Type B pancreatic cell (in vitro differentiated cells): ENCODE data around the gene TMEM154. TPM values are rescaled to one million over a fixed set of nuclear protein-coding genes. Genes with fewer than 3 reads are reported as not detected.

Experiments
- DNase-seq: peaks from one replicate; pipeline ENCODE4 v3.0.0; 2021; ENCODE audit warnings: mixed read lengths; ENCODE audit not compliant: unreplicated experiment; ENCODE audit errors: extremely low spot score
- H3K27ac Mint-ChIP-seq: 2 replicates; pipeline ENCODE4 v1.8.0; 2021; ENCODE audit warnings: mild to moderate bottlenecking, mixed read lengths
- H3K27me3 Mint-ChIP-seq: 2 replicates; pipeline ENCODE4 v1.8.0; 2021; ENCODE audit warnings: mixed read lengths
- H3K36me3 Mint-ChIP-seq: 2 replicates; pipeline ENCODE4 v1.8.0; 2021; ENCODE audit warnings: mixed read lengths
- H3K4me1 Mint-ChIP-seq: one replicate; pipeline ENCODE4 v1.8.0; 2021; ENCODE audit warnings: mixed read lengths; ENCODE audit not compliant: unreplicated experiment
- H3K4me3 Mint-ChIP-seq: 2 replicates; pipeline ENCODE4 v1.8.0; 2021; ENCODE audit warnings: mild to moderate bottlenecking, mixed read lengths
- H3K9me3 Mint-ChIP-seq: 2 replicates; pipeline ENCODE4 v1.8.0; 2021; ENCODE audit warnings: mixed read lengths
- long read RNA-seq: library from polyadenylated mRNA; unstranded; transcript quantifications from one replicate; pipeline ENCODE4 v2.0.0, GENCODE V29; 2020
- total RNA-seq: library from RNA; stranded (reverse); gene quantifications from 2 replicates; pipeline ENCODE4 v1.2.1, GENCODE V29; 2021; ENCODE audit warnings: low replicate concordance
- TF ChIP-seq, protein P1 (sequence below): fragments of 200-600 bp; sonication (generic); conservative IDR thresholded peaks from 2 replicates; pipeline ENCODE4 v1.5.0; 2021; ENCODE audit warnings: antibody characterized with exemption, mild to moderate bottlenecking

The TMEM154 gene, protein sequence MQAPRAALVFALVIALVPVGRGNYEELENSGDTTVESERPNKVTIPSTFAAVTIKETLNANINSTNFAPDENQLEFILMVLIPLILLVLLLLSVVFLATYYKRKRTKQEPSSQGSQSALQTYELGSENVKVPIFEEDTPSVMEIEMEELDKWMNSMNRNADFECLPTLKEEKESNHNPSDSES
- total RNA-seq: 11.1 and 70.9 TPM in 2 replicates
- long read RNA-seq, full-length matches to known transcripts: 144 of 197 reads
- long read RNA-seq, partial matches to known transcripts: 13 of 197 reads
- long read RNA-seq, other reads (novel, unspliced or antisense): 40 of 197 reads

DNA sequence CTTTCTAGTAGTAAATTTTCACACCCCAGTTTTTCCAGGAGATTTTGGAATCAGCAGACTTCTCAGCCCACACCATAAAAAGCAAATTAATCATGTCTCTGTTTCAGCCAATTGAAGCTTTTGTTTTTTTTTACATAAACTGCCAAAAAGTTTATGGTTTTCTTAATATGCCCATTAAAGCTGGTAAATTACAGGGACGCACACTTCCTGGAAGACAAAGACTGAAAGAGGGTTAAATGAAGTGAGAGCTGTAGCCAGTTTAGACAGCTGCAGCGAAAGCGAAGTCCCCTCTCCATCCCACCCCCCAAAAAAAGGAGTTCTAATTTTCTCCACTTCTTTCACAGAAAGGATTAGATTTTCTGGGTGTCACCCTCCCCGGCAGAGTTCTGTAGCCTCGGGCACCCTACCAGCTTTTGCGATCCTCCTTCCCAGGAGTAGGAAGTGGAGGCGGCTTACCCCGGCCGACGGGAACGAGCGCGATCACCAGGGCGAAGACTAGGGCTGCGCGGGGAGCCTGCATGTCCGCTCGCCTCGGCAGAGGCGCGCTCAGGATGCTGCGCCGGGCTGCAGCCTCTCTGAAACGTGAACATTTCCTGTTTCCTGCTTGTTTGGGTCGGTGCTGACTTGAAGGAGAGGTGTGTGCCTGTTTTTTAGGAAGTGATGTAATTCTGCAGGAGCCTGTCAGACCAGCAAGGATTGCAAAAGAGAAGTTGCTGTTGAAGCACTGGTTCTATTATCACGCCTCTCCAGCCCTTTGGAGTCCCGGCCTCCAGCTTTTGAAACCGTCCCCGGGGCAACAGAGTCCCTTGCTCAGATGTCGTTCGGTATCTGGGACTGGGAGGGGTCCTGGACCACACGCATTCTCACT, at the start of gene TMEM154:
TMEM154 (minus strand) TSS at position 584 of the 868 bp plus-strand sequence; CDS start at position 520, 64 bp downstream.
- no peaks in the 10 kb centered on the region for H3K9me3 Mint-ChIP-seq
- H3K27me3 Mint-ChIP-seq: peaks cover 18% of the 10 kb centered on the region
- H3K4me1 Mint-ChIP-seq: peaks cover 17% of the 10 kb centered on the region
- TF ChIP-seq, protein P1, sequence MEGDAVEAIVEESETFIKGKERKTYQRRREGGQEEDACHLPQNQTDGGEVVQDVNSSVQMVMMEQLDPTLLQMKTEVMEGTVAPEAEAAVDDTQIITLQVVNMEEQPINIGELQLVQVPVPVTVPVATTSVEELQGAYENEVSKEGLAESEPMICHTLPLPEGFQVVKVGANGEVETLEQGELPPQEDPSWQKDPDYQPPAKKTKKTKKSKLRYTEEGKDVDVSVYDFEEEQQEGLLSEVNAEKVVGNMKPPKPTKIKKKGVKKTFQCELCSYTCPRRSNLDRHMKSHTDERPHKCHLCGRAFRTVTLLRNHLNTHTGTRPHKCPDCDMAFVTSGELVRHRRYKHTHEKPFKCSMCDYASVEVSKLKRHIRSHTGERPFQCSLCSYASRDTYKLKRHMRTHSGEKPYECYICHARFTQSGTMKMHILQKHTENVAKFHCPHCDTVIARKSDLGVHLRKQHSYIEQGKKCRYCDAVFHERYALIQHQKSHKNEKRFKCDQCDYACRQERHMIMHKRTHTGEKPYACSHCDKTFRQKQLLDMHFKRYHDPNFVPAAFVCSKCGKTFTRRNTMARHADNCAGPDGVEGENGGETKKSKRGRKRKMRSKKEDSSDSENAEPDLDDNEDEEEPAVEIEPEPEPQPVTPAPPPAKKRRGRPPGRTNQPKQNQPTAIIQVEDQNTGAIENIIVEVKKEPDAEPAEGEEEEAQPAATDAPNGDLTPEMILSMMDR: no peak
- DNase-seq: peak; percentile 78
- H3K4me3 Mint-ChIP-seq: peak within 1 kb of the TSS; percentile 91
- H3K36me3 Mint-ChIP-seq: no peaks in the 10 kb centered on the region
- peak within 1 kb of the TSS; percentile 90 for H3K27ac Mint-ChIP-seq

DNA sequence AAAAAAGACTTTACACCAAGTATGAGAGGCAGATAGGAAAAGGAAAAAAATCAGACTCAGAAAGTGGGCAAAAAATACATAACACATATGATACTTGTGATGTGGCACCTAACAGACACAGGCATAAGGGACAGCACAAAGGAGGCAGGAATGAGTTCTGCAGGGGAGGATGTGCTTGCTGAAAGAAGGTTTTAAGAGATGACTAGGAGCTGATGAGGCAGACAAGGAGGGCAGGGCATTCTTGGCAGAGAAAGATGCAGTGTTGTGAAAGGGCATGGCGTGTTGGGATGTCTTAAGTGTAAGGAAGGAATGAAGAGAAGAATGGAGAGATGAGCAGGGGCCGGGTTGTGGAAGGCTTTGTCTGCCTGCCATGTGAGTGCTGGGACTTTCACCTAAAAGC, 49.7 kb upstream of the TMEM154 start:
- no peaks in the 10 kb centered on the region for H3K4me1 Mint-ChIP-seq
- H3K4me3 Mint-ChIP-seq: no peak overlapping the region
- H3K9me3 Mint-ChIP-seq: no peaks in the 10 kb centered on the region
- no peak for DNase-seq
- H3K36me3 Mint-ChIP-seq: no peaks in the 10 kb centered on the region
- TF ChIP-seq, protein P1: no peak
- H3K27ac Mint-ChIP-seq: no peak overlapping the region
- no peaks in the 10 kb centered on the region for H3K27me3 Mint-ChIP-seq

DNA sequence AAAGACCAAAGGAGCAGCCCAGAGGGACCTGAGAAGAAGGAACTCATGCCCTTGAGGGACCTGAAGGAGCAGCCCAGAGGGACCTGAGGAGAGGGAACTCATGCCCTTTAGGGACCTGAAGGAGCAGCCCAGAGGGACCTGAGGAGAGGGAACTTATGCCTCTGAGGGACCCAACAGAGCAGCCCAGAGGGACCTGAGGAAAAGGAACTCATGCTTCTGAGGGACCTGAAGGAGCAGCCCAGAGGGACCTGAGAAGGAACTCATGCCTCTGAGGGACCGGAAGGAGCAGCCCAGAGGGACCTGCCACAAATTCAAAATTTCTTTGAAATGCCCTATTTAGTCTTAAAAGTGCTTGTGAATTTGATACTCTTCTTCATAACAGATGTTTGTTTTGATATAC, 48.5 kb upstream of the TMEM154 start:
- H3K4me3 Mint-ChIP-seq: no peak overlapping the region
- TF ChIP-seq, protein P1: no peak
- no peaks in the 10 kb centered on the region for H3K36me3 Mint-ChIP-seq
- no peak overlapping the region for H3K27ac Mint-ChIP-seq
- no peaks in the 10 kb centered on the region for H3K4me1 Mint-ChIP-seq
- H3K9me3 Mint-ChIP-seq: no peaks in the 10 kb centered on the region
- H3K27me3 Mint-ChIP-seq: no peaks in the 10 kb centered on the region
- DNase-seq: no peak

DNA sequence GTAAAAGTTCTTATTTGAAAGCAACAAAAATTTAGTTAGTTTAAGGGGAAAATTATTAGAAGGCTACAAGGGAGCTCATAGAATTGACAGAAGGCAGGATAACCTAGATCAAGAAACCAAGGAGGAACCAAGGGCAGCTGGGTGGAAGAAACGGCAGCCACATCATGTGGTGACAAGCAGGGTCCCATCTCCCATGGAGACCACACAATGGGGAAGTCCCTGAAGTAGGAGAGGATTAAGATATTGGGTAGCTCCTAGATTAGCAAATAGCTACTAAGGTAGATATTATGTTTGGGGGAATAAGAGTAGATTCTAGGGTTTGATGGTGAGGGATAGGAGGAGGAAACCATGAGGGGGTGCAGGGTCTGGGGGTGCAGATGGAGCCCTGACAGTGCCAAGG, 48.0 kb upstream of the TMEM154 start:
- no peak for DNase-seq
- Mint-ChIP-seq H3K27me3 (no peaks in the 10 kb centered on the region), H3K36me3 (no peaks in the 10 kb centered on the region), H3K27ac (no peak overlapping the region), H3K4me1 (no peaks in the 10 kb centered on the region), H3K9me3 (no peaks in the 10 kb centered on the region), H3K4me3 (no peak overlapping the region)
- TF ChIP-seq, protein P1: no peak

DNA sequence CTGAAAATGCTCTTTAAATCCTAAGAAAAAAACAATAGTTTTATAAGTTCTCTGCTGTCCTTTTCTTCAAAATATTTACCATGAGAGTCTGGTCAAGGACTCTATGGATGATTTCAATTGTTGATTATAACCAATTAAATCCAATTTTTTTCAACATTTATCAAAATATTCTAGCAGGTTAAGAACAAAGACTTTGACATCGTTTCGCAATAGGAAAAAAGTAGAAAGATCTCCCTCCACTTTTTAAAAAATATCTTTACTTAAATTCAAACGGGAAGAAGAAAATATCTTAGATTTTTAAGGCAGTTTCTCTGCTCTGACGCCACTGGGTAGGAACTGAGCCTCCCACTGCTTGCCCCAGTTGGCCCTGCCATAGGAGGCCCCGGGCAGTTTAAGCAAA, 44.7 kb upstream of the TMEM154 start:
- TF ChIP-seq, protein P1: no peak
- DNase-seq: no peak
- Mint-ChIP-seq H3K36me3 (no peaks in the 10 kb centered on the region), H3K4me1 (peaks cover 4% of the 10 kb centered on the region), H3K27me3 (no peaks in the 10 kb centered on the region), H3K9me3 (no peaks in the 10 kb centered on the region), H3K4me3 (no peak overlapping the region), H3K27ac (no peak overlapping the region)
